ENCODE measurements around the gene RAP2B. TPM values are rescaled to one million over a fixed set of nuclear protein-coding genes. Genes with fewer than 3 reads are reported as not detected.

The RAP2B gene
- polyA plus RNA-seq, 1 donor (not counting 4 experiments of a cell fraction or from before 2014, with no cell fraction given): 20.1 TPM

- Histone ChIP-seq H3K9me3 (ENCODE audit: control insufficient read depth, low read depth, low read length) (no peaks in the 10 kb centered on the region), H3K9ac (ENCODE audit: control insufficient read depth, extremely low read depth, insufficient read depth, low read length) (no peak overlapping the region), H3K27ac (ENCODE audit: control insufficient read depth, insufficient read depth, low read length) (no peak overlapping the region), H2AFZ (ENCODE audit: control insufficient read depth, low read length) (no peak overlapping the region), H3K79me2 (ENCODE audit: control insufficient read depth, insufficient read depth, low read length) (peaks cover 49% of the 10 kb centered on the region), H3K9me1 (ENCODE audit: control insufficient read depth, extremely low read depth, insufficient read depth, low read length) (no peaks in the 10 kb centered on the region), H3K4me2 (ENCODE audit: control insufficient read depth, extremely low read depth, insufficient read depth, low read depth, low read length) (no peak overlapping the region), H3K27me3 (ENCODE audit: control insufficient read depth, extremely low read depth, insufficient read depth, low read length) (no peaks in the 10 kb centered on the region), H3K4me1 (ENCODE audit: control insufficient read depth, extremely low read depth, insufficient read depth, low read length) (peaks cover 24% of the 10 kb centered on the region), H4K20me1 (ENCODE audit: control insufficient read depth, extremely low read depth, insufficient read depth, low read length) (peaks cover 14% of the 10 kb centered on the region), H3K4me3 (ENCODE audit: control insufficient read depth in 2 of 3, extremely low read depth in 1 of 3, insufficient read depth in 2 of 3, low read depth in 1 of 3, low read length in 3 of 3) (no peak overlapping the region), H3K36me3 (ENCODE audit: control insufficient read depth in 2 of 2, extremely low read depth in 1 of 2, insufficient read depth in 2 of 2, low read length in 2 of 2) (peaks cover 2 to 10% of the 10 kb centered on the region in 2 experiments)
- TF ChIP-seq, protein P1, sequence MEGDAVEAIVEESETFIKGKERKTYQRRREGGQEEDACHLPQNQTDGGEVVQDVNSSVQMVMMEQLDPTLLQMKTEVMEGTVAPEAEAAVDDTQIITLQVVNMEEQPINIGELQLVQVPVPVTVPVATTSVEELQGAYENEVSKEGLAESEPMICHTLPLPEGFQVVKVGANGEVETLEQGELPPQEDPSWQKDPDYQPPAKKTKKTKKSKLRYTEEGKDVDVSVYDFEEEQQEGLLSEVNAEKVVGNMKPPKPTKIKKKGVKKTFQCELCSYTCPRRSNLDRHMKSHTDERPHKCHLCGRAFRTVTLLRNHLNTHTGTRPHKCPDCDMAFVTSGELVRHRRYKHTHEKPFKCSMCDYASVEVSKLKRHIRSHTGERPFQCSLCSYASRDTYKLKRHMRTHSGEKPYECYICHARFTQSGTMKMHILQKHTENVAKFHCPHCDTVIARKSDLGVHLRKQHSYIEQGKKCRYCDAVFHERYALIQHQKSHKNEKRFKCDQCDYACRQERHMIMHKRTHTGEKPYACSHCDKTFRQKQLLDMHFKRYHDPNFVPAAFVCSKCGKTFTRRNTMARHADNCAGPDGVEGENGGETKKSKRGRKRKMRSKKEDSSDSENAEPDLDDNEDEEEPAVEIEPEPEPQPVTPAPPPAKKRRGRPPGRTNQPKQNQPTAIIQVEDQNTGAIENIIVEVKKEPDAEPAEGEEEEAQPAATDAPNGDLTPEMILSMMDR (optimal IDR thresholded peaks at IDR 0.05 in 1 of 3, IDR thresholded peaks at IDR 0.05 in 1 of 3, conservative IDR thresholded peaks at IDR 0.05 in 1 of 3; ENCODE audit: extremely low read depth in 1 of 3, insufficient read depth in 2 of 3, low read length in 3 of 3): no peak
- TF ChIP-seq EZH2 (IDR thresholded peaks at IDR 0.05; ENCODE audit: low read length): no peak
- DNase-seq (ENCODE audit: low read depth, low spot score) (no peak), FAIRE-seq (peak; percentile 52)
- dilution Hi-C loops (cut with MboI; ENCODE audit: extremely low pct_ligation_motif_present, low sequenced_read_pairs): no loop called here
Measured at GRCh38 chr3:153169793-153170383, 7.9 kb downstream of the RAP2B start.

GRCh38 chr3:153171256-153171655, 9.2 kb downstream of the RAP2B start:
- Histone ChIP-seq H3K36me3 (ENCODE audit: control insufficient read depth in 2 of 2, extremely low read depth in 1 of 2, insufficient read depth in 2 of 2, low read length in 2 of 2) (peaks cover 1 to 8% of the 10 kb centered on the region in 2 experiments), H3K27ac (ENCODE audit: control insufficient read depth, insufficient read depth, low read length) (no peak overlapping the region), H2AFZ (ENCODE audit: control insufficient read depth, low read length) (no peak overlapping the region), H3K9me3 (ENCODE audit: control insufficient read depth, low read depth, low read length) (no peaks in the 10 kb centered on the region), H3K9ac (ENCODE audit: control insufficient read depth, extremely low read depth, insufficient read depth, low read length) (no peak overlapping the region), H4K20me1 (ENCODE audit: control insufficient read depth, extremely low read depth, insufficient read depth, low read length) (peaks cover 11% of the 10 kb centered on the region), H3K4me1 (ENCODE audit: control insufficient read depth, extremely low read depth, insufficient read depth, low read length) (peaks cover 24% of the 10 kb centered on the region), H3K9me1 (ENCODE audit: control insufficient read depth, extremely low read depth, insufficient read depth, low read length) (no peaks in the 10 kb centered on the region), H3K79me2 (ENCODE audit: control insufficient read depth, insufficient read depth, low read length) (peaks cover 35% of the 10 kb centered on the region), H3K4me2 (ENCODE audit: control insufficient read depth, extremely low read depth, insufficient read depth, low read depth, low read length) (no peak overlapping the region), H3K27me3 (ENCODE audit: control insufficient read depth, extremely low read depth, insufficient read depth, low read length) (no peaks in the 10 kb centered on the region), H3K4me3 (ENCODE audit: control insufficient read depth in 2 of 3, extremely low read depth in 1 of 3, insufficient read depth in 2 of 3, low read depth in 1 of 3, low read length in 3 of 3) (no peak overlapping the region)
- DNase-seq (ENCODE audit: low read depth, low spot score) (no peak), FAIRE-seq (peak; percentile 48)
- TF ChIP-seq, protein P1 (optimal IDR thresholded peaks at IDR 0.05 in 1 of 3, IDR thresholded peaks at IDR 0.05 in 1 of 3, conservative IDR thresholded peaks at IDR 0.05 in 1 of 3; ENCODE audit: extremely low read depth in 1 of 3, insufficient read depth in 2 of 3, low read length in 3 of 3): no peak
- TF ChIP-seq EZH2 (IDR thresholded peaks at IDR 0.05; ENCODE audit: low read length): no peak
- dilution Hi-C loops (cut with MboI; ENCODE audit: extremely low pct_ligation_motif_present, low sequenced_read_pairs): no loop called here

All from keratinocyte (primary cell).